Prostate gland (tissue), 2 donors: ENCODE results near the gene IGLL5. TPM values are rescaled to one million over a fixed set of nuclear protein-coding genes. Genes with fewer than 3 reads are reported as not detected.

Experiments used
- DNase-seq: peaks from one replicate; pipeline ENCODE4 v3.0.0-alpha.2; 2019; ENCODE audit warnings: low spot score
- H3K27ac ChIP-seq, 2 donors: fragments of 200-600 bp; sonication (generic); 2 replicates each; pipeline ENCODE4 v1.5.1; 2017 to 2019
- H3K27me3 ChIP-seq: fragments of 200-600 bp; sonication (generic); replicated peaks from 2 replicates; pipeline ENCODE4 v1.5.1; 2019; ENCODE audit not compliant: insufficient read depth
- H3K36me3 ChIP-seq, 2 donors: fragments of 200-600 bp; sonication (generic); 1 replicate in 1 of 2; 2 replicates in 1 of 2; pipeline versions ENCODE4 v1.5.1 to v1.8.1; 2017 to 2019
- H3K4me1 ChIP-seq: fragments of 200-600 bp; sonication (generic); replicated peaks from 2 replicates; pipeline ENCODE4 v1.5.1; 2019
- H3K4me3 ChIP-seq, 2 donors: fragments of 200-600 bp; sonication (generic); 2 replicates each; pipeline ENCODE4 v1.5.1; 2017 to 2019
- H3K9me3 ChIP-seq: fragments of 200-600 bp; sonication (generic); 2 replicates; pipeline ENCODE4 v1.5.1; 2017
- CTCF ChIP-seq, 4 experiments: fragments of 200-600 bp in 2 of 4; fragments of 450-650 bp in 2 of 4; sonication (generic) in 2 of 4; IDR thresholded peaks; 1 replicate in 3 of 4; 2 replicates in 1 of 4; pipeline ENCODE4 v1.5.1; 2016 to 2019; ENCODE audit warnings: antibody characterized with exemption in 4 of 4, mild to moderate bottlenecking in 2 of 4, moderate library complexity in 2 of 4
- POLR2A ChIP-seq: fragments of 450-650 bp; IDR thresholded peaks from one replicate; pipeline ENCODE4 v1.6.1; 2016; ENCODE audit warnings: antibody characterized with exemption, mild to moderate bottlenecking
- POLR2AphosphoS5 ChIP-seq: sonication (generic); formaldehyde crosslinking; IDR thresholded peaks from one replicate; pipeline ENCODE4 v1.6.1; 2017; ENCODE audit warnings: antibody characterized with exemption
- WGBS: methylation state at CpG from one replicate; pipeline ENCODE4 v1.1.5; 2018; 5-methylcytosine and 5-hydroxymethylcytosine counted together
- intact Hi-C: fragments of 100-400 bp; cut with DNase I; formaldehyde crosslinking; loops from one replicate; pipeline ENCODE4 v1.14.2; 2022
- total RNA-seq, 2 donors: library from RNA; depleted of rRNA; stranded (reverse); fragments of >200 nt; gene quantifications; one replicate each; pipeline ENCODE4 v1.1.0, GENCODE V29; 2016

IGLL5 gene
- total RNA-seq, 2 donors from 2014 or later = not detected

GRCh38 chr22:22935546-22936157, 48.0 kb downstream of the IGLL5 start:
- TF ChIP-seq POLR2AphosphoS5 = no peak
- TF ChIP-seq CTCF (IDR thresholded peaks at IDR 0.05) = no peak
- no peak for TF ChIP-seq POLR2A
- H3K4me3 ChIP-seq = no peak overlapping the region
- no peaks in the 10 kb centered on the region for H3K9me3 ChIP-seq
- no peak for DNase-seq
- H3K27ac ChIP-seq = no peak overlapping the region
- H3K36me3 ChIP-seq = no peaks in the 10 kb centered on the region
- WGBS = 78% methylated on average over 4 of the region's 4 CpGs
- H3K4me1 ChIP-seq = no peaks in the 10 kb centered on the region
- H3K27me3 ChIP-seq = no peaks in the 10 kb centered on the region
- intact Hi-C loops = no loop called here

- DNase-seq = no peak
- no peak for TF ChIP-seq POLR2A
- no peak for TF ChIP-seq POLR2AphosphoS5
- no peak for TF ChIP-seq CTCF (IDR thresholded peaks at IDR 0.05)
- intact Hi-C loops = no loop called here
These were observed 48.7 kb downstream of the IGLL5 start for GRCh38 chr22:22936180-22936914.

GRCh38 chr22:22936915-22937656, 49.5 kb downstream of the IGLL5 start:
- intact Hi-C loops = no loop called here
- no peaks in the 10 kb centered on the region for H3K36me3 ChIP-seq
- WGBS = 56% methylated on average over 6 of the region's 6 CpGs

More at GRCh38 chr22:22936180-22936914, 48.7 kb downstream of the IGLL5 start:
- Histone ChIP-seq H3K27ac (no peak overlapping the region), H3K9me3 (no peaks in the 10 kb centered on the region), H3K4me1 (no peaks in the 10 kb centered on the region), H3K4me3 (no peak overlapping the region), H3K36me3 (no peaks in the 10 kb centered on the region), H3K27me3 (no peaks in the 10 kb centered on the region)
- WGBS = 90% methylated on average over 15 of the region's 15 CpGs

GRCh38 chr22:22937894-22938480, 50.4 kb downstream of the IGLL5 start:
- no peaks in the 10 kb centered on the region for H3K36me3 ChIP-seq
- intact Hi-C loops = no loop called here
- H3K4me3 ChIP-seq = no peak overlapping the region
- no peaks in the 10 kb centered on the region for H3K9me3 ChIP-seq
- no peak overlapping the region for H3K27ac ChIP-seq
- no peaks in the 10 kb centered on the region for H3K4me1 ChIP-seq
- no peak for DNase-seq
- WGBS = 88% methylated on average over 3 of the region's 3 CpGs
- H3K27me3 ChIP-seq = no peaks in the 10 kb centered on the region
- TF ChIP-seq CTCF (IDR thresholded peaks at IDR 0.05) (no peak), POLR2AphosphoS5 (no peak), POLR2A (no peak)

More at GRCh38 chr22:22936915-22937656, 49.5 kb downstream of the IGLL5 start:
- no peaks in the 10 kb centered on the region for H3K4me1 ChIP-seq
- H3K27me3 ChIP-seq = no peaks in the 10 kb centered on the region
- H3K4me3 ChIP-seq = no peak overlapping the region
- no peak for DNase-seq
- no peak overlapping the region for H3K27ac ChIP-seq
- no peaks in the 10 kb centered on the region for H3K9me3 ChIP-seq
- TF ChIP-seq POLR2A = no peak
- TF ChIP-seq POLR2AphosphoS5 = no peak
- TF ChIP-seq CTCF (IDR thresholded peaks at IDR 0.05) = no peak
